ENCODE measurements around the gene ALKBH8. TPM values are rescaled to one million over a fixed set of nuclear protein-coding genes. Genes with fewer than 3 reads are reported as not detected.

The ALKBH8 gene
- total RNA-seq, 2 experiments from 2014 or later: 6.5 to 7.7 TPM

DNA sequence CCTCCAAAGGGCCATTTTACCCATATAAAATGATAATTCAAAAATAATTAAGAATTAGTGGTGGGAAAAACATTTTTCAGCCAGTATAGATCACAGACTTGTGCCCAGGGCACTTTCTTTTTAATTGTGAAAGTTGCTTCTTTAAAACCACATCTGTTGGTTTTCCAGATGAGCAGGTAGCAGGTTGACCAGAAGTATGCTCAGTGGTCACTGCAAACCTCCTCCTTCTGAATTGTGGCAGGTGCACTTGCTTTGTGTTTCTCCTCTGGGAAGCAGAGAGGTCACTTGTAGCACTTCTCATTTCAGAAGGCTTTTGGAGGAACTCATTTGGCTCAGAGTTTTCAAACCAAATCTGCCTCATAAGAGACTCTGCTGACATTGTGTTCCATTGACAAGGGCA is 83.3 kb downstream of the ALKBH8 start:
- Histone ChIP-seq H3K27ac (ENCODE audit: low read depth in 1 of 2, low read length in 2 of 2) (no peak overlapping the region), H3K9me3 (ENCODE audit: control insufficient read depth in 1 of 2, insufficient read depth in 1 of 2, low read length in 2 of 2) (peaks cover 0 to 5% of the 10 kb centered on the region in 2 experiments), H3K4me3 (ENCODE audit: low read length) (no peak overlapping the region), H3K36me3 (ENCODE audit: insufficient read depth, low read length) (no peaks in the 10 kb centered on the region), H3K4me1 (ENCODE audit: insufficient read depth, low read length) (no peaks in the 10 kb centered on the region), H3K27me3 (ENCODE audit: control insufficient read depth in 1 of 2, insufficient read depth in 2 of 2, low read length in 2 of 2) (peaks cover 4 to 10% of the 10 kb centered on the region in 2 experiments)
- H3K36me3 Mint-ChIP-seq (ENCODE audit: low read depth): no peaks in the 10 kb centered on the region
- no peaks in the 10 kb centered on the region for H3K9me3 Mint-ChIP-seq
- peaks cover 37% of the 10 kb centered on the region for H3K27me3 Mint-ChIP-seq
- H3K27ac Mint-ChIP-seq: no peak overlapping the region
- H3K4me3 Mint-ChIP-seq: no peak overlapping the region
- H3K4me1 Mint-ChIP-seq (ENCODE audit: low read depth): no peaks in the 10 kb centered on the region
- ATAC-seq (ENCODE audit: poor library complexity) (no peak), DNase-seq (no peak)
- TF ChIP-seq, protein P1, sequence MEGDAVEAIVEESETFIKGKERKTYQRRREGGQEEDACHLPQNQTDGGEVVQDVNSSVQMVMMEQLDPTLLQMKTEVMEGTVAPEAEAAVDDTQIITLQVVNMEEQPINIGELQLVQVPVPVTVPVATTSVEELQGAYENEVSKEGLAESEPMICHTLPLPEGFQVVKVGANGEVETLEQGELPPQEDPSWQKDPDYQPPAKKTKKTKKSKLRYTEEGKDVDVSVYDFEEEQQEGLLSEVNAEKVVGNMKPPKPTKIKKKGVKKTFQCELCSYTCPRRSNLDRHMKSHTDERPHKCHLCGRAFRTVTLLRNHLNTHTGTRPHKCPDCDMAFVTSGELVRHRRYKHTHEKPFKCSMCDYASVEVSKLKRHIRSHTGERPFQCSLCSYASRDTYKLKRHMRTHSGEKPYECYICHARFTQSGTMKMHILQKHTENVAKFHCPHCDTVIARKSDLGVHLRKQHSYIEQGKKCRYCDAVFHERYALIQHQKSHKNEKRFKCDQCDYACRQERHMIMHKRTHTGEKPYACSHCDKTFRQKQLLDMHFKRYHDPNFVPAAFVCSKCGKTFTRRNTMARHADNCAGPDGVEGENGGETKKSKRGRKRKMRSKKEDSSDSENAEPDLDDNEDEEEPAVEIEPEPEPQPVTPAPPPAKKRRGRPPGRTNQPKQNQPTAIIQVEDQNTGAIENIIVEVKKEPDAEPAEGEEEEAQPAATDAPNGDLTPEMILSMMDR (IDR thresholded peaks at IDR 0.05): no peak
- POLR2A ChIA-PET: no interaction called here
- intact Hi-C loops (cut with DNase I, micrococcal nuclease): no loop called here
- CTCF ChIA-PET: no interaction called here

- no peaks in the 10 kb centered on the region for H3K4me1 Mint-ChIP-seq (ENCODE audit: low read depth)
- ATAC-seq (ENCODE audit: poor library complexity) (no peak), DNase-seq (no peak)
- H3K27ac ChIP-seq (ENCODE audit: low read depth in 1 of 2, low read length in 2 of 2): no peak overlapping the region
- H3K4me1 ChIP-seq (ENCODE audit: insufficient read depth, low read length): no peaks in the 10 kb centered on the region
- H3K36me3 ChIP-seq (ENCODE audit: insufficient read depth, low read length): no peaks in the 10 kb centered on the region
- H3K27me3 Mint-ChIP-seq: peaks cover 58% of the 10 kb centered on the region
- CTCF ChIA-PET: no interaction called here
- H3K9me3 ChIP-seq (ENCODE audit: control insufficient read depth in 1 of 2, insufficient read depth in 1 of 2, low read length in 2 of 2): no peaks in the 10 kb centered on the region
- peaks cover 6 to 12% of the 10 kb centered on the region in 2 experiments for H3K27me3 ChIP-seq (ENCODE audit: control insufficient read depth in 1 of 2, insufficient read depth in 2 of 2, low read length in 2 of 2)
- H3K9me3 Mint-ChIP-seq: no peaks in the 10 kb centered on the region
- TF ChIP-seq, protein P1 (IDR thresholded peaks at IDR 0.05): no peak
- POLR2A ChIA-PET: no interaction called here
- no peak overlapping the region for H3K4me3 ChIP-seq (ENCODE audit: low read length)
- no peak overlapping the region for H3K27ac Mint-ChIP-seq
- H3K36me3 Mint-ChIP-seq (ENCODE audit: low read depth): no peaks in the 10 kb centered on the region
- no peak overlapping the region for H3K4me3 Mint-ChIP-seq
- intact Hi-C loops (cut with DNase I, micrococcal nuclease): no loop called here
Measured at GRCh38 chr11:107478922-107479321, 86.6 kb downstream of the ALKBH8 start.

DNA sequence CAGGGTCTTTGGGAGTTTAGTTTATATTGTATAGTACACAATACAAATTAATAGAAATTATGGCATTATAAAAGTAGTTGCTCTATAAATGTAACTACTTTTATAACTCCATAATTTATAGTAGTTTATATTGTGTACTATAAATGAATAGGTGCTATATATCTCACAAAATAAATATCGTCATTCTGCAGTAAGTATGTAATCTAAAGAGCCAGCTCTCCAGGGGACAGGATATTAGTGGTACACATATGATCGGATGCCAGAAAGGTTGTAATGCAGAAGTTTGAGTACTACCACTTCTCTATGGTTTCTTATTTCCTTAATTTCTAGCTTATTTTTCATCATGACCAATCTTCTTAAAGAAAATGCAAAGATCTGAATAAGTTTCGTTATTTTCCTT is 87.7 kb downstream of the ALKBH8 start:
- TF ChIP-seq, protein P1 (IDR thresholded peaks at IDR 0.05): no peak
- Histone ChIP-seq H3K4me1 (ENCODE audit: insufficient read depth, low read length) (no peaks in the 10 kb centered on the region), H3K27me3 (ENCODE audit: control insufficient read depth in 1 of 2, insufficient read depth in 2 of 2, low read length in 2 of 2) (peaks cover 6 to 15% of the 10 kb centered on the region in 2 experiments), H3K4me3 (ENCODE audit: low read length) (no peak overlapping the region), H3K36me3 (ENCODE audit: insufficient read depth, low read length) (no peaks in the 10 kb centered on the region), H3K27ac (ENCODE audit: low read depth in 1 of 2, low read length in 2 of 2) (no peak overlapping the region), H3K9me3 (ENCODE audit: control insufficient read depth in 1 of 2, insufficient read depth in 1 of 2, low read length in 2 of 2) (no peaks in the 10 kb centered on the region)
- Mint-ChIP-seq H3K27ac (no peak overlapping the region), H3K36me3 (ENCODE audit: low read depth) (no peaks in the 10 kb centered on the region), H3K4me3 (no peak overlapping the region), H3K27me3 (peaks cover 57% of the 10 kb centered on the region), H3K9me3 (no peaks in the 10 kb centered on the region), H3K4me1 (ENCODE audit: low read depth) (no peaks in the 10 kb centered on the region)
- intact Hi-C loops (cut with DNase I, micrococcal nuclease): no loop called here
- POLR2A ChIA-PET: no interaction called here
- CTCF ChIA-PET: no interaction called here
- ATAC-seq (ENCODE audit: poor library complexity) (no peak), DNase-seq (no peak)

Measured in CD4-positive, alpha-beta T cell (primary cell).